Measurements from ENCODE around the gene ARL17A. TPM values are rescaled to one million over a fixed set of nuclear protein-coding genes. Genes with fewer than 3 reads are reported as not detected.
"Not testable (repeated sequence)": the region's sequence is repeated elsewhere in the genome, so short reads cannot be mapped to it uniquely, and the experiment has no call there.

Gene ARL17A
- total RNA-seq (2014; rRNA removed): 4.4 and 5.8 TPM in 2 replicates
- 3.2 TPM for polyA plus RNA-seq (2012)

DNA sequence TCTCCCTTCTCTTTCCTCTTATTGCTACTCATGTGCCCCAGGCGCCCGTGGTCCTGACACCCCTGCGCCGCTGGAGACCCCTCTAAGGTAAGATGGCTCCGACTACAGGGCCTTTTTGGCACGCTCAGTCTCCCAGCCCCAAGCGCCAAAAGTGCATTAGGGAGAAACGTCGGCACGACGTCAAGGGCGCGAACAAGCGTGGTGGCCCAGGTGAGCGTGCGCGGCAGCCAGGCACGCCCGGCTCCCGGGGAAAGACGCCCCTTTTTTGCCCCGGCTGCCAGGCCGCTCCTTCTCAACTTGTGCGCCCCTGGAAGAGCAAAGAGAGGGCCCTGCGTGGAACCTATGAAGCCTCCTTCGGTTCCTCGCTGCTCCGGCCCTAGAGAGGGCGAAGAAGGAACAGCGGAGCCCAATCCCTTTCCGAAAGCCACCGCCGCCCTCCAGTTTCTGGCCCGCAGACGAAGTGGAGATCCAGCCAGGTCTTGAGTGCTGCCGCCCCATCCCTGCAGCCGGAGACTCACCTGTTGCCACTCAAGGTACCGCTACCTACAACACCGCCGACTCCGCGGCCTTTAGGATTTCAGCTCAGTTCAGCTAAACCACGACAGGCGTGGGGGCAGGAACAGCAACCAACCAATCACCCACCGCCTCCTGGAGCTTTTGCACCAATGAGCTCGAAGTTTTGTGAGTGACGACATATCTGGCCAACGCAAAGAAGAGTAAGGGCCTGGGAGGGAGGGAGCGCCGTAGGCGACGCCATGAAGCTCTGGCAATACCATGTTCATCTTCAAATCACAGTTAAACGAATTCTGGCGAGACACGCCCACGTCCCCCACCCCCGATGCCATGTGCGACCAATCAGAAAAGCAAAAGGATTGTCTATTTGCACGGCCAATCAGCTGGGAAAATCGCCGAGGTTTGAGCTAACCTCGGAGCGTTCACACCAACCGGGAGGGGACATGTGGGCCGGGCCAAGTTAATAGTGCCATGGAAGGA is at the start of gene ARL17A:
Gene ARL17A (minus strand): TSS at position 609 of the 993 bp plus-strand sequence. CDS start 3,369 bp downstream, outside the sequence.
- not testable (repeated sequence) for DNase-seq (ENCODE audit: low read depth)

DNA sequence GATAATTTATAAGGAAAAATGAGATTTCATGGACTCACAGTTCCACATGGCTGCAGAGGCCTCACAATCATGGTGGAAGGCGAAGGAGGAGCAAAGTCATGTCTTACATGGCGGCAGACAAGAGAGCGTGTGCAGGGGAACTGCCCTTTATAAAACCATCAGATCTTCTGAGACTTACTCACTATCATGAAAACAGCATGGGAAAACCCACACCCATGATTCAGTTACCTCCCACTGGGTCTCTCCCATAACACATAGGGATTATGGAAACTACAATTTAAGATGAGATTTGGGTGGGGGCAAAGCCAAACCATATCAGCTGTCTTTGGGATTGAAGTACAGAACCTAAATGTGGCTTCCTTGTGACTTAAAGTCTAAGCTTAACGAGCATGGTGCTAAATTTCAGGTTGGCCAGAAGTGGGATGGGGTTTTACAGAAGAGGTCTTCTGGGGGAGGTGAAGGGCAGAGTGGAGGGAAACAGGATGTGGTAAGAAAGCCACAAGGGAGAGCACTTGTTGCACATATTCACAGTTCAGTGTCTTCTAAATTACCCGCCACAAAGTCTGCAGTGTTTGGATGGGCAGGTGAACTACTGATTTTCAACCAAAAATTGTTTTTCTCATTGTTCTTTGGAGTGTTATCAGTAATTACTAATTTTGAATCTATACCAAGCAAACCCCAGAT is 49.4 kb upstream of the ARL17A start:
- not testable (repeated sequence) for DNase-seq (ENCODE audit: low read depth)

DNA sequence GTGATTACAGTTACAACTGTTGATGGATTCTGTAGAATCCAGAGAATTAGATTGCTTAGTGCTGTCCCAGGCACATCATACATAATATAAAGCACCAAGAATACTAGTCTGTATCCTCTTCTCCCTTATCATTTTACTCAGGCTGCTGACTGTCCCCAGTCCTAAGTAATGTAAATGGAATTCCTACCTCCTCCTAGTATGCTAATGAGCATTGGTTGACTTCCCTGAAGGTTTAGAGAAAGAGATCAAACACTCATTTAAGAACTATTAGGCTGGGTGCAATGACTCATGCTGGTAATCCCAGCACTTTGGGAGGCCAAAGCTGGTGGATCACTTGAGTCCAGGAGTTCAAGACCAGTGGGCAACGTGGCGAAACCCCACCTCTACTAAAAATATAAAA is 48.0 kb upstream of the ARL17A start:
- not testable (repeated sequence) for DNase-seq (ENCODE audit: low read depth)

- not testable (repeated sequence) for DNase-seq (ENCODE audit: low read depth)
Measured at GRCh38 chr17:46624726-46625125, 45.2 kb upstream of the ARL17A start.

GRCh38 chr17:46623790-46624189 is 44.3 kb upstream of the ARL17A start:
- not testable (repeated sequence) for DNase-seq (ENCODE audit: low read depth)

DNA sequence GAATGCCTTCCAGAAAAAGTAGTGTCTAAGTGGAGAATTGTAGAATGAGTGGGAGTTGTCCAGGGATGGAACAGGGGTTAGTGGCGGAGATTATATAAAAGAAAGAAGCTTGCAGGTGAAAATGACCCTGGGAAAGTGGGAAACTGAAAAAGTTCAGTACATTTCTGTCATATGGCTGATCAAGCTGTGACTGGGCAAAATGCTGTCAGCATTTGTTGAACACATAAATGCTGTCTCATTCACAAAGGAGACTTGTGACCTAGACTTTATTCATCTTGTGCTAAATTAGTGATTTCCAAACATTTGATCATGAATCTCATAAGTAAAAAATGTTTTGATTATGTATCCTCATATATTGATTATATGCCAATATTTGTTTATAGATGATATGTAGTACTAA is 39.5 kb upstream of the ARL17A start:
- not testable (repeated sequence) for DNase-seq (ENCODE audit: low read depth)

DNA sequence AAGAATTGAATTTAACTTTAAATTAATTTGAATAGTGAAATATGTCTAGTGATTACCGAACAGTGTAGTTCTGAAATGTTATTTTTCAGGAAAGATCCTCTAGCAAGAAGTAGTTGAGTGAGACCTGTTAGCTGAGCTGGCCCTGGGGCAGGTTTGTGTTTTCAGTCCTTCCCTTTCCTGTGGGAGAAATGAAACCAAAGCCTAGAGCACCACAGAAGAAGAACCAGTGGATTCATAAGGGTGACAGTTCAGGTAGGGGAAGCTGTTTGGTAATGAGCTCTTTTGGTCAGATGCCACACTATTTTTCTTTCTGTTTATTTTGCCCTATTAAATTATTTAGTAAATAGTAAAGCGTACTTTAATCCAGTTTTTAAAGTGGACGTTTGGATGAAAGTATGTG is 37.6 kb upstream of the ARL17A start:
- DNase-seq (ENCODE audit: low read depth): not testable (repeated sequence)

DNA sequence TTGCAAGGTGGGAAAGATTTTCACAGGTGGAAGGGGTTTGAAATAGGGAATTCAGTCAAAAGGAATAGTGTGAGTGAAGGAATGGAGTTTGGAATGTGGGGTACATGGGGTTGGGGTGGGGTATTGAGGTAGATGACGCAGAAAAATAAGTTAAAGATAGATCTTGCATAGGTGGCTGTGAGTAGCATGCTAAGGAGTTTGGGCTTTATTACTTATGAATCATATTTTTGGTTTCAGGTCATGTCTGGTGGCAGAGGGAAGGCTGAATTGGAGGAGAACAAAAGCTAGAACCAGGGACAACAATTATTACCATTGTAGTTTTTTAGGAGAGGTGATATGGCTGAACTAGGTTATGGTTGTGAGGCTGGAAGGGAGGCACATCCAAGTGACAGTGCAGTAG is 34.4 kb upstream of the ARL17A start:
- not testable (repeated sequence) for DNase-seq (ENCODE audit: low read depth)

GRCh38 chr17:46611304-46611703 is 31.8 kb upstream of the ARL17A start:
- DNase-seq (ENCODE audit: low read depth): not testable (repeated sequence)

GRCh38 chr17:46603125-46603524 is 23.6 kb upstream of the ARL17A start:
- not testable (repeated sequence) for DNase-seq (ENCODE audit: low read depth)

DNA sequence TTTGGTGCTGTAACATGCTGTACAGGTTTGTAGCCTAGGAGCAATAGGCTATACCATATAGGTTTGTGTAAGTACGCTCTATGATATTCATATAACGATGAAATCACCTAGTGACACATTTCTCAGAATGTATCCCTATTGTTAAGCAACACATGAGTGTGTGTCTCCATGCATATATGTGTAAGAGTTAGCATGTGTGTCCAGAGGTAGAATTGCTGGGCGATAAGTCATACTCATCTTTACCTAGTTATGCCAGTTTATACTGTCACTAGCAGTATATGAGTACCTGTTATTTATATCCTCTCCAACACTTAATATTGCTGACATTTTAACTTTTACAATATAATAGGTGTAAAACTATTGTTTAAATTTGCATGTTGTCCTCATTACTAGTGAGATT is 21.3 kb upstream of the ARL17A start:
- DNase-seq (ENCODE audit: low read depth): not testable (repeated sequence)

- not testable (repeated sequence) for DNase-seq (ENCODE audit: low read depth)
Measured at GRCh38 chr17:46598344-46598931, 18.9 kb upstream of the ARL17A start.

- DNase-seq (ENCODE audit: low read depth): not testable (repeated sequence)
Measured at GRCh38 chr17:46591332-46591731, 11.8 kb upstream of the ARL17A start.

DNA sequence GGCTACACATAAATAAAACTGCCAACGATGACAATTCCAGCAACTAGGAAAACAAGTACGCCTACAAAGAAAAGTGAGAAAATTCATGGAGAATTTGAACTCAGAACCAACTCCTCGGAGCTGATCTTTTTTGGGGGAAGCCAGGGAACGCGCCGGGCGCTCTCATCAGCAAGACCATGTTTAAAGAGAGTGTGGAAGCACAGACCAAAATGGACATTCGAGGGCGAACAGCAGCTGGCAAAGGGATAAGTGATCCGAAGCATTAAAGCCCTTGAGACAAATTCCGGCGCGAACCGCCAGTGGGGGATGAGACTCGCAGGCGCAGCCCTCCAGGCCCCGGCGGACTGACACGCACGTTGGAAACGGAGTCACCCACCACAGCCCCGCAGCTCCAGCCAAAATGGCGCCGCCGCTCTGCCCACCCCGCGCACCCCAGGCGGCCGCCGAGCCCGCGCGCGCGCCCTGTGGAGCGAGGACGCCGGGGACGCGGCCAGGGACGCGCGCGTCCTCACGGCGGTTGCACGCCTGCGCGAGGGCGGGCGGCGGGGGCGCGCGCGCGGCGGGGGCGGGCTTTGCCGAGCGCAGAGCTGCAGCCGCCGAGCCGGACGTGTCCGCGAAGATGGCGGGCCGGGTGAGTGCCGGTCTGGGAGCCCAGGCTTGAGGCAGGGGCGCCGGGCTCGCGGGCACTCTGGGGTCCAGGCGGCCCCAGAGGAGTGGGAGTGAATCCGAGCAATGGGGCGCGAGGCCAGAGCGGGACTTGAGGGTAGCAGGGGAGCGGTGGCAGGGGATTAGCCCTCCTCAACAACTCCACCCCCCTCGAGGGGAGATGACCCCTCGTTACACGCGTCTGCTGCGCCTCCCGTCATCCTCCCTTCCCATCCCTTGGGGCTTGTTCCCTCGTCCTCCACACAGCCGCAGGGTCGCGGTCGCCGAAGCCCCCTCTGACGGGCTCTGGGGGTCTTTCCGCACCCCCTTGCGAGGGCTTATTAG is 11.0 kb upstream of the ARL17A start, which contains the start of gene NSF:
Gene NSF (plus strand): TSS at position 513 of the 990 bp plus-strand sequence. CDS start 107 bp downstream, at position 620.
- DNase-seq (ENCODE audit: low read depth): not testable (repeated sequence)

DNA sequence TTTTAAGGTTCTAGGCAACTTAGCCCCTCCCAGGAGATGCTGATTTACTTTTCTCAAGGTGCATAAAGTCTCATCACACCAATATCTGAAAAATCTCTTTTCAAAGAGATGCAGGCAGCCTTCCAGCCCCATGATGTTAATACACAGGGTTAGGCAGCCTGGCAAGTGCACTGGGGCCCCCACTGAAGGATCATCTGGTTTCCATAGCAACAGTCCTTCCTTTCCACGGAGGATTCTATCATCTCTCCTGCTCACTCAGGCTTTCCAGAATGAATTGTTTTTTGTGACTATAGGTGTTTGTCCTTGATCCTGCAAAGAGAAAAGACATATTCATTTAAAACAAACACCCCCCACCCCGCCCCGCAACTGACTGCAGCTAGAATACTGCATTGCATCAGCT is 6.0 kb upstream of the ARL17A start:
- not testable (repeated sequence) for DNase-seq (ENCODE audit: low read depth)

GRCh38 chr17:46580082-46580481 is 591 bp upstream of the ARL17A start:
- not testable (repeated sequence) for DNase-seq (ENCODE audit: low read depth)

GRCh38 chr17:46571796-46572195 is 7.7 kb downstream of the ARL17A start:
- not testable (repeated sequence) for DNase-seq (ENCODE audit: low read depth)

DNA sequence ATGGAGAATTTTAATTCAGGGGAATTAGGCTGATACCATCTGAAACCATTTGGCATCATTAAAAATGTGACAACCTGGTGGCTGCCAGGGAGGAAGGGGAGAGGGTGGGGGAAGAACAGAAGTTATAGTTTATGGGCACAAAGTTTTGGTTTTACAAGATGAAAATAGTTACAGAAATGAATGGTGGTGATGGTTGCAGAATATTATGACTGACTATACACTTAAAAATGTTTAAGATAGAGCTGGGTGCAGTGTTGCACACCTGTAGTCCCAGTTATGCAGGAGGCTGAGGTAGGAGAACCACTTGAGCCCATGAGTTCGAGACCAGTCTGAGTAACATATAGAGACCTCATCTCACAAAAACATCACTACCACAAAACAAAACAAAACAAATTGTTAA is 12.5 kb downstream of the ARL17A start:
- DNase-seq (ENCODE audit: low read depth): not testable (repeated sequence)

- not testable (repeated sequence) for DNase-seq (ENCODE audit: low read depth)
Measured at GRCh38 chr17:46566284-46566683, 13.2 kb downstream of the ARL17A start.

GRCh38 chr17:46560048-46560447 is 19.4 kb downstream of the ARL17A start:
- not testable (repeated sequence) for DNase-seq (ENCODE audit: low read depth)
